HG03135 (cell line): ENCODE results near the gene NRSN2.

Experiments used
- ATAC-seq: cut with Tn5 transposase; IDR thresholded peaks from one replicate; pipeline ENCODE4 v1.9.1; 2021; ENCODE audit warnings: mild to moderate bottlenecking, moderate library complexity; ENCODE audit not compliant: unreplicated experiment

NRSN2 gene

GRCh38 chr20:346640-347316 is at the start of gene NRSN2:
TSS of gene NRSN2 (plus strand) at chr20:347111. CDS start at chr20:349644, 2,533 bp downstream.
- ATAC-seq: peak; percentile 39

GRCh38 chr20:297925-298775 is 48.8 kb upstream of the NRSN2 start:
- ATAC-seq: peak; percentile 27

GRCh38 chr20:298776-299391 is 48.0 kb upstream of the NRSN2 start:
- ATAC-seq: no peak

- ATAC-seq: no peak
Measured at GRCh38 chr20:300345-300990, 46.4 kb upstream of the NRSN2 start.

DNA sequence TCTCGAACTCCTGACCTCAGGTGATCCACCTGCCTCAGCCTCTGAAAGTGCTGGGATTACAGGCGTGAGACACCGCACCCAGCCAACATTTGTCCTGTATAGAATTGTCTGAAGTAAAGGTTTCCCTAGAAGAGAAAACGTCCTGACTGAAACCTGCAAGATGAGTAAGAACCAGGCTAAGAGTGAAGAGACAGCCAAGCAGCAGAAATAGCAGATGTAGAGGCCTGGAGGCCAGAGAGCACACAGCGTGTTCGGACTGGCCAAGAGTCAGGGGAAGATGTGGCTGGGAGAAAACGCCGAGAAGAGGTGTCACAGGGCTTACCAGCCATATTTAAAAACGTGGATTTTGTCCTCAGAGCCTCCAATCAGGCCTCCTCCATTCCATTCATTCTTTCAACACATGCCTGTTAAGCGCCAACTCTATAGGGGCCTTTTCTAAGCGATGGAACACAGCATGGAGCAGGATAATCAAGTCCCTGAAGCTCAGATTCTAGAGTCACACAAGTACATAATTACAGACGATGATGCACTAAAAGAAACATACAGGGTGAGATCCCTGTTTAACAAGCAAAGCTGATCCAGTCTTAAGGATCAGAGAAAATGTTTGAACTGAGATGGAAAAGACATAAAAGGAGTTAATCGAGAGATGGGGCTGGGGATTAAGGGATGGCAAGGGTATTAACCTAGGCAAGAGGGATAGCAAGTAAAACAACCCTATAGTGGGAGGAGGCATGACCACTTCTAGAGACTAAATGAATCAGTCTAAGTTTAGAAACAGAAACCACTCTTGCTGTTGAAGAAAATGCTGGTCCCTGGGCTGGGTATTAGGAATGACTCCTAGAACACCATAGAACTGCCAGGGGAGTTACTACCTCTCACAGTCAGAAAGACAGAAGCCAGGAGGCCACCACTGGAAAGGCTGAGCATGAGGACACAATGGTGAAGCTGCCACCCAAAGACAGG is 44.7 kb upstream of the NRSN2 start:
- no peak for ATAC-seq

DNA sequence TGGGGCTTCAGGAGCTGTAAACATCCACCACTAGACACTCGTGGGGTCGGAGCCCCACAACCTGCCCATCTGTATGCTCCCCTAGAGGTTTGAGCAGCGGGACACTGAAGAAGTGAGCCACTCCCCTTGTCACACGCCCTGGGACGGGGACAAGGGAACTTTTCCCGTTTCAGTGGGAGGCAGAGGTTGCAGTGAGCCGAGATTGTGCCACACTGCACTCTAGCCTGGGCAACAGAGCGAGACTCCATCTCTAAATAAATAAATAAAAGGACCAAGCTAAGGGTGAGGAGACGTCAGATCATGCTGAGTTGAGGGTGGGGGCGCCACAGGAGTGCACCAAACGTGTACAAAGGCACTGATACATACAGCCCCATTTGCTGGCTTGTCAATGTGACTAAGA is 41.2 kb upstream of the NRSN2 start:
- no peak for ATAC-seq

DNA sequence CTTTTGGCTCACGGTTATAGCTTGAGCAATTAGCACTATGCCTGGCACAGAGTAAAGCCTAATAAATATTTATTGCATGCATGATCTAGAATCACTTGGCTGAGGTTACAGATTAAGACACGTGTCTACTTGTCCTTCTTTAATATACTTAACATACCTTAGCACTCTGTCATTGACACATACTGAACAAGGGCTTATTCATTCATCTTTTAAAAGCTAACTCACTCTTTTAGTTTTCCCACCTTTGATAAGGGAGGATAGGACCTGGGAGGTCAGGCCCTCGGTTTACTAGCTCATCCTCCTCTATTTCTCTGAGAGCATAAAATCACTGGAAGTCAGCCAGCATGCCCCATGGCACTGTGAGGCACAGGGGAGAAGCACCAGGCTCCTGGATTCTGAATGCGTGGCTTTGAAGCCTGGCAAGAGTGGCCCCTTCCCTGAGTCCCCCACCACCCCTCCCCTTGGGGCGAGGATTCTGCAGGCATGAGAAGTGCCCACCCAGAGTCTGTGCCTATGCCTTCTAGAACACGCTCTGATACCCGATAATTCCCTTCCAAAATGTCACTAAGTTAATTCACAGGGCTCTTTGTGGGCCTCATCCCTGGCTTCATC is 38.4 kb upstream of the NRSN2 start:
- no peak for ATAC-seq

DNA sequence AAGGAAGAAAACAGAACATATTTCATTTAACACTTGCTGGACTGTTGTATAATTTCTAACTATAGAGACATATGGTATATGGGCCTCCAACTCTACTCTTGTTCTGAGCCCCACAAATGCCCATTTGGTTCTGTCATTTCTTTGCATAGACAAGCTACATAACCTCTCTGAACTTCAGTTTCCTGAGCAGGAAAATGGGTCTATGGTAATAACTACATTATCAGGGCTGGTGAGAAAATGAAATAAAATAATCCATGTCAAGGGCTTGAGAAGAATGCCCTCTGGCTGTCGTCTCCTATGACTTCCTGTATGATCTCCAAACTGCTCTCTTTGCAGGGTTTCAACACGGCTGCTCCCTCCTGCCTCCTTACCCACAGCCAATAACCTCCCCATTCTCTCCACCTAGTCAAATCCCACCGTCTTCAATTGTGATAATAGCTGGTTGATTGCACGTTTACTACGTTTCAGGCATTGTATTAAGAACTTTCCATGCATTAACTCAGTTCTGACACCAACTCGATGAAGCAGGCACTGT is 37.5 kb upstream of the NRSN2 start:
- no peak for ATAC-seq

DNA sequence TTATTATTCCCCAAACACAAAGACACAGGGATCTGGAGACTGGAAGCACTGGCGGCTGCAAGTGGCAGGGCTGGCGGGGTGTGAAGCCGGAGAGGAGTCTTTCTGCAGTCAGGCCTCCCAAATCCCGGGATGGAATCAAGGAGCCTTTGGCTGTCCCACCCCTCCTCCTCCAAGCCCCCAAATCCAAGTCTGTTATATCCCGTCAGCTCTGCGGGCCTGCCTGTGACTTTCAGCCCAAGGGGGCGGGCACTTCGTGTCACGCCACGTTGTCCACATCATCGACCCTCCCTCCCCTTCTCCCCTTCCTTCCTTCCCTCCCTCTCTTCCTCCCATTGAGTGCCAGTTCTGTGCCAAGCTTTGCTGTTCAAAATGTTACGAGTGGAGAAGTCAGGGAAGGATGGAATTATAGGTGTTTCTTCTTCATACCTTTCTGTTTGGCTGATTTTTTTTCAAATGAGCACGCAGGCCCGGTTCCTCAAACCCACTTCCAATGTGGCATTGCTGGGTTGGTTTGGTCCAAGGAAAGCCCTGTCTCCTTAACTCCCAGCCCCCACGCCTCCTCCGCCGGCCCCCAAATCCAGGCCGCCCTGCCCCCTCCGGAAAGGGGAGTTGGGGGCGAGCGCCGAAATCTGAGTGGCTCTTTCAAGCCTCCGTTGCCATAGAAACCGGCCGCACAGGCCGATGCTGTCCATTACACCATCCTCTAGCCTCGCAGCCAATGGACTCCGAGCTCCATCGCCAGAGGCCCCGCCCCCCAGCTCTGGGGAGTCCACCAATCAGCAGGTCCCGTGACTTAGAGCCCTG is 36.9 kb upstream of the NRSN2 start:
- ATAC-seq: peak; percentile 96

DNA sequence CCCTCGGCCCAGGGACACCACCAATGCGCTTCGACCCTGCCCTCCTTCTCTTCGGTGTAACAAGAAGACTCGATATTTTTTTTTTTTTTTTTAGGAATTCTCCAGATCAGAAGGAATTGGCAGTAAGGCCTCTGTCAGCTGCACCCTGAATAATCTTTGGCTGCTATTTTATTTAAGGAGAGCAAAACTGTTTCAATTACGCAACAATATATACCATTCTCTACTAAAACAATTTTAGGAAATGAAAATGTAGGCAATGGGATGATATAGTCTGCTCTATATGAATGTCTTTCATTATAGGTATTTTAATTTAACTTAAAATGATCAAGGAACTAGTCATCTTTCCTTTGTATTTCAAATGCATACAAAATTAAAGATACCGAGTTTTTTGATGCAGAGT is 36.3 kb upstream of the NRSN2 start:
- no peak for ATAC-seq

DNA sequence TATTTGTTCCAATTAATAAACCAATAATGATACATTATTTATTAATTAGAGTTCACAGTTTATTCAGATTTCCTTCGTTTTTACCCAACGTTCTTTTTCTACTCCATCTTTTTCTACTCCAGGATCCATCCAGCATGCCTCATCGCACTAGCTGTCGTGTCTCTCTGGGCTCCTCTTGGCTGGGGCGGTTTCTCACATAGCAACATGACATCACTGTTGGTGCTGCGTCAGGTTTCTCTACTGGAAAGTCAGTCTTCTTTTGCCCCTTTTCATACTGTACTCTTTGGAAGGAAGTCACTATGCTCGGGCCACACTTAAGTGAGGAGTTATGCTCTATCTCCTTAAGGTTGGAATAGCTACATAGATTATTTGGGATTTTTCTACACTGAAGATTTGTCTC is 35.3 kb upstream of the NRSN2 start:
- no peak for ATAC-seq

- no peak for ATAC-seq
Measured at GRCh38 chr20:312067-312466, 34.8 kb upstream of the NRSN2 start.

DNA sequence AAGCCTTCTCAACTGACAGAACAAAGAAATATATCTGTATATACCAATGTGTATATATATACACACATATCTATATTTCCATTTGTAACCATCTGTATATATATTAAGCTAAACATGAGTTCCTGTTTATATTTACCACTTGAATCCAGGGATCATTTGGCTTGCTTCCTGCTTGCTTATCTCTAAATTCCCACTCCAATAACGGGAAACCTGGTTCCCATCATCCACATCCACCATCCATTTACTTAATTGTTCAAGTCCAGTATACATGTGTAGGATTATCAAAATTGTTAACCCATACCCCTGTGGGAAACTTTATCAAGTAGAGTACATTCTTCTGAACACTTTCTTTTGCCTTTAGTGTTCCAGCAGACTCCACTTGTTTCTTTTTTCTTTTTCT is 34.0 kb upstream of the NRSN2 start:
- no peak for ATAC-seq

- ATAC-seq: no peak
Measured at GRCh38 chr20:313402-313801, 33.5 kb upstream of the NRSN2 start.

DNA sequence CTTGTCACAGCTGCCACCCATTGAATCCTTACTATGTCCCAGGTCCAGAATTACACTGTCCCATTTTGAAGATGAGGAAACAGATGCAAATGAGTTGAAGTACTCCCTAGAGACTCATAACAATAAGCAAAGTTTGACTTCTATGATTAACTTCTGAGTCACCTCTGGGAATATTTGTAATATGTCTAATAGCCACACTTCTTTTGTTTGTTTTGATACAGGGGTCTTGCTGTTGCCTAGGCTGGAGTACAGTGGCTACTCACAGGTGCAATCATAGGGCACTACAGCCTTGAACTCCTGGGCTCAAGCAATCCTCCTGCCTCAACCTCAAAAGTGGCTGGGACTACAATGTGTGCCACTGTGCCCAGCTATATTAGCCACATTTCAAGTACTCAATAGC is 33.0 kb upstream of the NRSN2 start:
- no peak for ATAC-seq

GRCh38 chr20:316316-317068 is 30.4 kb upstream of the NRSN2 start:
- no peak for ATAC-seq

DNA sequence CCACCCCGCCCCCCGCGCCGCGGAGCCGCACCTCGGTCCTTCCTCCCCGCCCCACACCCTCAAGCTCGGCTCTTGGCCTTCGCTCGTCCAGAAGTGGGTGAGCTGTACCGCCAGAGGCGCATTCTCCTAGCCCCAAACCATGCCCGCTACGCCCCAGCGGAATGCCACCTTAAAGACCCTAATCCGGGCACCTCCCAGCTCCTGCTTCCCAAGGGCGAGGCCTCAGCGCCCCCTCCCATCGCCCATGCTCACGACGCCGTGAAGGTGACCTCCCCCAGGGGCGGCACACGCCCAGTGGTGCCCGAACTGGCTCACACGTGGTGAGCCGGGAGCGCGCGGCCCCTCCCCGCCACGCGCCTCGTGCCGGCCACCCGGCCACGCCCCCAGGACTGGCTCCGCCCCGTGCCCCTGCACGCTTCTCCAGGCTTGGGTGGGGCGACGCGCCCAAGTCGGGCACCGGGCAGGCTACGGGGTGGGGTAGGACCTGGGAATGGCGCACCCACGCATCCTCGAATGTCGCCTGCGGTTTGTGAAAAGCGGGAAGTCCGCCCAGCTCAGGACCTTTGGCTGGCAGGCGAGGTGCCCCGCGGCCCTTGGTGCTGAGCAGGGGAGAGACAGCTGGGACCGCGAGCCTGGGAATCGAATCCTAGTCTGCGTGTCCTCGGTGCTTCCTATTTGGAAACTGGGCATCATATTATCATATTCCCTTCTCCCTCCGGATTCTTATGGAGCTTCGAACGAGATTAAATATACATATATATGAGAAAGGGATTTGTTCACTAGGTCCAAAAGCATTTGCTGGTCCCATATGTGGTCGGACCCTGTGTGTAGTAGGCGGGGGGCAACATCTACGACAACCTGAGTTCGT is 22.5 kb upstream of the NRSN2 start:
- ATAC-seq: peak; percentile 44
